Prostate gland (tissue), 2 donors: ENCODE results near the gene GPR157. TPM values are rescaled to one million over a fixed set of nuclear protein-coding genes. Genes with fewer than 3 reads are reported as not detected.

Experiments used
- DNase-seq: peaks from one replicate; pipeline ENCODE4 v3.0.0-alpha.2; 2019; ENCODE audit warnings: low spot score
- H3K27ac ChIP-seq, 2 donors: fragments of 200-600 bp; sonication (generic); 2 replicates each; pipeline ENCODE4 v1.5.1; 2017 to 2019
- H3K27me3 ChIP-seq: fragments of 200-600 bp; sonication (generic); replicated peaks from 2 replicates; pipeline ENCODE4 v1.5.1; 2019; ENCODE audit not compliant: insufficient read depth
- H3K36me3 ChIP-seq, 2 donors: fragments of 200-600 bp; sonication (generic); 1 replicate in 1 of 2; 2 replicates in 1 of 2; pipeline versions ENCODE4 v1.5.1 to v1.8.1; 2017 to 2019
- H3K4me1 ChIP-seq: fragments of 200-600 bp; sonication (generic); replicated peaks from 2 replicates; pipeline ENCODE4 v1.5.1; 2019
- H3K4me3 ChIP-seq, 2 donors: fragments of 200-600 bp; sonication (generic); 2 replicates each; pipeline ENCODE4 v1.5.1; 2017 to 2019
- H3K9me3 ChIP-seq: fragments of 200-600 bp; sonication (generic); 2 replicates; pipeline ENCODE4 v1.5.1; 2017
- CTCF ChIP-seq, 4 experiments: fragments of 200-600 bp in 2 of 4; fragments of 450-650 bp in 2 of 4; sonication (generic) in 2 of 4; IDR thresholded peaks; 1 replicate in 3 of 4; 2 replicates in 1 of 4; pipeline ENCODE4 v1.5.1; 2016 to 2019; ENCODE audit warnings: antibody characterized with exemption in 4 of 4, mild to moderate bottlenecking in 2 of 4, moderate library complexity in 2 of 4
- POLR2A ChIP-seq: fragments of 450-650 bp; IDR thresholded peaks from one replicate; pipeline ENCODE4 v1.6.1; 2016; ENCODE audit warnings: antibody characterized with exemption, mild to moderate bottlenecking
- POLR2AphosphoS5 ChIP-seq: sonication (generic); formaldehyde crosslinking; IDR thresholded peaks from one replicate; pipeline ENCODE4 v1.6.1; 2017; ENCODE audit warnings: antibody characterized with exemption
- WGBS: methylation state at CpG from one replicate; pipeline ENCODE4 v1.1.5; 2018; 5-methylcytosine and 5-hydroxymethylcytosine counted together
- intact Hi-C: fragments of 100-400 bp; cut with DNase I; formaldehyde crosslinking; loops from one replicate; pipeline ENCODE4 v1.14.2; 2022
- total RNA-seq, 2 donors: library from RNA; depleted of rRNA; stranded (reverse); fragments of >200 nt; gene quantifications; one replicate each; pipeline ENCODE4 v1.1.0, GENCODE V29; 2016

The GPR157 gene
- total RNA-seq, 2 donors from 2014 or later, result 5.6 to 10.7 TPM

- H3K36me3 ChIP-seq, result no peaks in the 10 kb centered on the region
- no peak overlapping the region for H3K27ac ChIP-seq
- no peak for DNase-seq
- H3K4me3 ChIP-seq, result no peak overlapping the region
- WGBS, result 49% methylated on average over 5 of the region's 5 CpGs
- H3K9me3 ChIP-seq, result no peaks in the 10 kb centered on the region
- H3K27me3 ChIP-seq, result no peaks in the 10 kb centered on the region
- H3K4me1 ChIP-seq, result no peaks in the 10 kb centered on the region
- TF ChIP-seq CTCF (IDR thresholded peaks at IDR 0.05), result no peak
- no peak for TF ChIP-seq POLR2AphosphoS5
- no peak for TF ChIP-seq POLR2A
- intact Hi-C loops, result no loop called here
Observed at GRCh38 chr1:9133870-9134585, 5.1 kb upstream of the GPR157 start.

GRCh38 chr1:9129266-9130041 lies 552 bp upstream of the GPR157 start:
- no peaks in the 10 kb centered on the region for H3K27me3 ChIP-seq
- H3K4me3 ChIP-seq, result peak overlapping the region; percentile 68 to 69
- no peaks in the 10 kb centered on the region for H3K36me3 ChIP-seq
- TF ChIP-seq CTCF (IDR thresholded peaks at IDR 0.05) (no peak), POLR2A (no peak)
- peaks cover 4% of the 10 kb centered on the region for H3K4me1 ChIP-seq
- WGBS, result 2% methylated on average over 42 of the region's 46 CpGs
- H3K9me3 ChIP-seq, result no peaks in the 10 kb centered on the region
- peak; percentile 78 for DNase-seq
- peak overlapping the region; percentile 88 for H3K27ac ChIP-seq
- intact Hi-C loops, result no loop called here

DNA sequence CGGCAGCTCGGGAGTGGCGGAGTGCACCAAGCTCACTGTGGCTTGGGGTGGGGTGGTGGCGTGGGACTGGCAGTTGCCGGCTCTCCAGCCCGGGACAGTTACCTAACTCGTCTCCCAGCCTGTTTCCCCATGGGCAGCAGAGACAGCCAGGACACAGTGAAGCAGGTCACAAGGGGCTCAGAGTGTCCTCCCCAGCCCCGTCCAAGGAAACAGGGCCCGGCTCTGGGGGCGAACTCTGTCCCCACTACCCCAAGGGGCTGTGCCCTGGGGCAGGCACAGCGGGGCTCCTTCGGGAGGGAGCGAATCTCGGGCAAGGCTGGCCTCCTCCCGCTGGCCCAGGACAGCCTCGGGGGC lies 759 bp downstream of the GPR157 start:
- H3K36me3 ChIP-seq, result no peaks in the 10 kb centered on the region
- peak overlapping the region; percentile 88 for H3K27ac ChIP-seq
- intact Hi-C loops, result no loop called here
- DNase-seq, result peak; percentile 54
- peak overlapping the region; percentile 68 to 69 for H3K4me3 ChIP-seq
- TF ChIP-seq POLR2AphosphoS5, result no peak
- TF ChIP-seq CTCF (IDR thresholded peaks at IDR 0.05), result no peak
- no peak for TF ChIP-seq POLR2A
- peaks cover 4% of the 10 kb centered on the region for H3K4me1 ChIP-seq
- no peaks in the 10 kb centered on the region for H3K9me3 ChIP-seq
- H3K27me3 ChIP-seq, result no peaks in the 10 kb centered on the region
- 7% methylated on average over 16 of the region's 16 CpGs for WGBS

GRCh38 chr1:9127395-9128165 lies 1.3 kb downstream of the GPR157 start:
- H3K27me3 ChIP-seq, result no peaks in the 10 kb centered on the region
- H3K36me3 ChIP-seq, result no peaks in the 10 kb centered on the region
- intact Hi-C loops, result no loop called here
- WGBS, result 30% methylated on average over 19 of the region's 19 CpGs
- H3K4me3 ChIP-seq, result peak overlapping the region; percentile 68 to 69
- H3K27ac ChIP-seq, result peak overlapping the region; percentile 88
- TF ChIP-seq POLR2A, result no peak
- TF ChIP-seq POLR2AphosphoS5, result no peak
- TF ChIP-seq CTCF (IDR thresholded peaks at IDR 0.05), result no peak
- DNase-seq, result no peak
- peaks cover 4% of the 10 kb centered on the region for H3K4me1 ChIP-seq
- H3K9me3 ChIP-seq, result no peaks in the 10 kb centered on the region
